Measurements from ENCODE around the gene TMEM9. TPM values are rescaled to one million over a fixed set of nuclear protein-coding genes. Genes with fewer than 3 reads are reported as not detected.

TMEM9 gene
- total and polyA plus RNA-seq, 8 donors: 21.7 to 53.8 (median 48.0) TPM

- Histone ChIP-seq H3K9me3 (no peaks in the 10 kb centered on the region), H3K27me3 (peaks cover 0 to 9% (median 0%) of the 10 kb centered on the region in 3 donors), H3K4me3 (no peak overlapping the region), H3K36me3 (no peaks in the 10 kb centered on the region), H3K27ac (no peak overlapping the region), H3K4me1 (no peaks in the 10 kb centered on the region)
- WGBS, 5 donors: 67 to 97% (median 83%) methylated on average over 1 of the region's 1 CpG
- intact Hi-C loops (cut with DNase I; ENCODE audit: low total_unique reads): no loop called here
- no peak for DNase-seq
- TF ChIP-seq POLR2AphosphoS5 (IDR thresholded peaks at IDR 0.05): no peak
- no peak for TF ChIP-seq CTCF (IDR thresholded peaks at IDR 0.05)
- TF ChIP-seq EP300 (IDR thresholded peaks at IDR 0.05): no peak
- no peak for TF ChIP-seq POLR2A (IDR thresholded peaks at IDR 0.05)
Observed at GRCh38 chr1:201181323-201181722, 27.0 kb upstream of the TMEM9 start.

- peaks cover 0 to 9% (median 0%) of the 10 kb centered on the region in 3 donors for H3K27me3 ChIP-seq
- no peaks in the 10 kb centered on the region for H3K4me1 ChIP-seq
- no peak overlapping the region for H3K4me3 ChIP-seq
- WGBS, 5 donors: 87 to 93% (median 91%) methylated on average over 6 of the region's 6 CpGs
- no peaks in the 10 kb centered on the region for H3K36me3 ChIP-seq
- DNase-seq: no peak
- intact Hi-C loops (cut with DNase I; ENCODE audit: low total_unique reads): no loop called here
- TF ChIP-seq POLR2A (IDR thresholded peaks at IDR 0.05): no peak
- TF ChIP-seq EP300 (IDR thresholded peaks at IDR 0.05): no peak
- no peak for TF ChIP-seq POLR2AphosphoS5 (IDR thresholded peaks at IDR 0.05)
- TF ChIP-seq CTCF (IDR thresholded peaks at IDR 0.05): no peak
- H3K27ac ChIP-seq: no peak overlapping the region
- H3K9me3 ChIP-seq: no peaks in the 10 kb centered on the region
Observed at GRCh38 chr1:201180901-201181300, 26.6 kb upstream of the TMEM9 start.

- H3K36me3 ChIP-seq: no peaks in the 10 kb centered on the region
- no peak overlapping the region for H3K27ac ChIP-seq
- H3K4me1 ChIP-seq: no peaks in the 10 kb centered on the region
- intact Hi-C loops (cut with DNase I; ENCODE audit: low total_unique reads): no loop called here
- H3K9me3 ChIP-seq: no peaks in the 10 kb centered on the region
- WGBS, 5 donors: 42 to 67% (median 52%) methylated on average over 1 of the region's 1 CpG
- no peak for TF ChIP-seq EP300 (IDR thresholded peaks at IDR 0.05)
- TF ChIP-seq CTCF (IDR thresholded peaks at IDR 0.05): no peak
- no peak for TF ChIP-seq POLR2AphosphoS5 (IDR thresholded peaks at IDR 0.05)
- no peak for TF ChIP-seq POLR2A (IDR thresholded peaks at IDR 0.05)
- no peak overlapping the region for H3K4me3 ChIP-seq
- H3K27me3 ChIP-seq: peaks cover 0 to 9% (median 0%) of the 10 kb centered on the region in 3 donors
- no peak for DNase-seq
Observed at GRCh38 chr1:201180141-201180540, 25.9 kb upstream of the TMEM9 start.

GRCh38 chr1:201178718-201179117 is 24.4 kb upstream of the TMEM9 start:
- no peak for DNase-seq
- TF ChIP-seq EP300 (IDR thresholded peaks at IDR 0.05): no peak
- no peak for TF ChIP-seq CTCF (IDR thresholded peaks at IDR 0.05)
- TF ChIP-seq POLR2AphosphoS5 (IDR thresholded peaks at IDR 0.05): no peak
- TF ChIP-seq POLR2A (IDR thresholded peaks at IDR 0.05): no peak
- WGBS, 5 donors: 52 to 73% (median 62%) methylated on average over 3 of the region's 3 CpGs
- peaks cover 0 to 9% (median 0%) of the 10 kb centered on the region in 3 donors for H3K27me3 ChIP-seq
- no peak overlapping the region for H3K4me3 ChIP-seq
- no peaks in the 10 kb centered on the region for H3K9me3 ChIP-seq
- no peaks in the 10 kb centered on the region for H3K4me1 ChIP-seq
- no peak overlapping the region for H3K27ac ChIP-seq
- intact Hi-C loops (cut with DNase I; ENCODE audit: low total_unique reads): no loop called here
- H3K36me3 ChIP-seq: no peaks in the 10 kb centered on the region

Measured in stomach (tissue), 9 donors.